ENCODE results near the gene GPRIN1.
"Not testable (repeated sequence)": the region's sequence is repeated elsewhere in the genome, so short reads cannot be mapped to it uniquely, and the experiment has no call there.

Gene GPRIN1

GRCh38 chr5:176564002-176564401, 46.0 kb downstream of the GPRIN1 start:
- DNase-seq, result no peak

DNA sequence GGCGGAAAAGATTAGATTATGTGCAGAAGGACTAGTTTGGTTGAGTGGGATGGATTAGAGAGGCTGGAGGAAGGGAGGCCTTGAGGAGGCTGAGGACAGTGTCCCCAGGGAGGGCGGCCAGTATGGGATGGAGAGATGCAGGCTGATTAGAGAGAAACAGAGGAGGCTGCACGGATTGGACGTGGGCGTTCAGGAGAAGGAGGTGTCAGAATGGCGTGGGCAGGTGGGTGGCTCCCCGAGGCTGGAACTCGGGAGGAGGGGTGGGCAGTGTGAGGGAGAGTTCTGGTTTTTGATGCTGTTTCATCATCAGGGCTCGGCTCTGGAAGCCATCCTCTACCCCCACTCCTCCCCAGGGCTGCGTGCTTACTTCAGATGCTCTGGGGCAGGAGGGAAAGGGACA, 47.8 kb downstream of the GPRIN1 start:
- no peak for DNase-seq

DNA sequence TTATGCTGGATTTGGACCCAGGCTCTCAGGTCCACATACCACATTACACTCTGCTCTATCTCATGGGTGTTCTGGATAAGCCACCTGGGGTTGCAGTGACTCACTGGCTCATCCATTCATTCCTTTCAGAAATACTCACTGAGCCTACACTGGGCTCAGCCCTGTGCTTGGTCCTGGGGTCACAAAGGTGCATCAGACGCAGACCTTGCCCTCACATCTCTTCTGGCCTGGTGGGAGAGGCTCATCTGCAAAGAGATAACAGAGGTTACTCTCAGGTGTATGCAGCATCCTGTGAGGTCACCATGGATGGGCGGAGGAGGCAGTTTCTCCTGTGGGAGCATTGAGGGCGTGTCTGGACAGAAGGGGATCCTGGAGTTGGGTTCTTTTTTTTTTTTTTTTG, 48.7 kb downstream of the GPRIN1 start:
- no peak for DNase-seq

GRCh38 chr5:176560364-176560763, 49.6 kb downstream of the GPRIN1 start:
- DNase-seq, result no peak

GRCh38 chr5:176559683-176560082, 50.3 kb downstream of the GPRIN1 start:
- DNase-seq, result no peak

GRCh38 chr5:176557846-176558245, 52.1 kb downstream of the GPRIN1 start:
- DNase-seq, result no peak

DNA sequence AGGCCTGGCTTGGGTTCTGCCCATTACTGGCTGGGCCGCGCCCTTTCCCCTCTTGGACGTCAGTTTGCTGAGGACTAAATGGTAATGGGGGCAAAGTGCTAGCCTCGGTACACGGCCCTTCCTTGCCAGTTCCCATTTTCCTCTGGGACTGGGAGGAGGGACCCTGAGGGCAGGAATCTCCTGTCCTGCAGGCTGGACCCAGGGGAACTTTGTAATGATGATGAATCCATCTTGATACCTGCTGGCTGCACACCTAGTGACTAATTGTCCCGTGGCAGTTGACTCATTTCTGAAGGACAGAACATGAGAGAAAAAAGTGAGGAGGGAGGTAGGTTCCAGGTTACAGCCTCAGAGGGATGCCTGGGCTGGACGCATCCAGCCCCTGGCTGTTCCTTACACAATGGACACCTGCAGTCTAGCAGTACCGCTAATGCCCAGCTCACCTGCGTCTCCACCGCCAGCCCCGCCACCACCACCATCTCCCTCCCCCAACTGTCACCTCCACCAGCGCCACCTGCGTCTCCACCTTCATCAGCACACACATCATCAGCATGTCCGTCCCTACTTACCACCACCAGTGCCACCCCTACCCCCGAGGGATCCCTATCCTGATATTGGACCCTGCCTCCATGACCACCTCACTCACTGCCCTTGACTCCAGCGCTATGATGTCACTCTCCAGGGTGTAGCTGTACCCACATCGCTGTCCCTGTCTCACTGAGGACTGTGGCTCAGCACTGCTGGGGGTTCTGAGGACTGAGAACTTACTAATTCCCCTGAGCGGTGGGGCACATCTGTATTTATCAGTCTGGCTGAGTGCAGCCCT, 56.5 kb downstream of the GPRIN1 start:
- DNase-seq, result no peak

- DNase-seq, result no peak
Observed at GRCh38 chr5:176552332-176552869, 57.6 kb downstream of the GPRIN1 start.

GRCh38 chr5:176550937-176551336, 59.0 kb downstream of the GPRIN1 start:
- not testable (repeated sequence) for DNase-seq

DNA sequence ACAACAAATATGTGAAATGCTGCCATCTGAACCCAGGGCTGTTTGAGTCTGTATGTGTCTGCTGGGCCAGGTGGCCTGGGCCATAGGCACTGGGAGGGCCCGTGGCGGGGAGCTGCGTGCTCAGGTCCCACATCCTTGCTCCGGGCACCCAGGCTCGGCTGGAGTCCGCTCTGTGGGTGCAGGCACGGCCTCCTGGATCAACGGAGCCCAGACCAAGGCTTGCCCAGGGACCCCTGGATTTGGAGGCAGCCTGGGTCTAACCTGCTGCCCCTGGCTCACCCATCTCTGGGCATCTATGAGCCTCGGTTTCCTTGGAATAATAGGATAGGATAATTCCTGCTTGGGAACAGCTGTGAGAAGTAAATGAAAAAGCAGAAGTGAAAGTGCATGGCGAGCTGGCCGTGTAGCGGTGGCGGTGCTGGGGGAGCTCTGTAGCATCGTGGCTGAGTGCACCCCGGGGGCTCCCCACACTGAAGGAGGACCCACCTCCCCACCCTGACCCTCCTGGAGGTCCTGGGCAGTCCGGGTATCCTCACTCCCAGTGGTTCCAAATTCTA, 59.6 kb downstream of the GPRIN1 start:
- DNase-seq, result no peak

DNA sequence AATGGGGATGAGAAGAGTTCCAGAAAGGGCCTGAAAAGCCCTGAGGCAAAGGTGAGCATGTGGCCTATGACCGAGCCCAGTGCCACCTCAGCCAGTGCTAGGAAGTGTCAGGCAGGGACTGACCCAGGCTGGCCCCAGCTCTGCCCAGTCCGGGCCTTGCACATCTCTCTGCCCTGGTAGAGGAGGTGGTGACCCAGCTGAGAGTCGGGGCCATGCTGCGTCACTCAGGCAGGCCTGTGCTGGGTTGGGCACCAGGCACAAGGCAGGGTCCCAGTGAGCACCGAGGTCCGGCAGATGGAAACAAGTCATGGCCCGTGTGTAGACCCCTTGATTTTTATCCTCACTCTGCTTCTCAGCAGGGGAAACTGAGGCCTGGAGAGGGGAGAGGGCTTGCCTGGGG, 60.1 kb downstream of the GPRIN1 start:
- no peak for DNase-seq

DNA sequence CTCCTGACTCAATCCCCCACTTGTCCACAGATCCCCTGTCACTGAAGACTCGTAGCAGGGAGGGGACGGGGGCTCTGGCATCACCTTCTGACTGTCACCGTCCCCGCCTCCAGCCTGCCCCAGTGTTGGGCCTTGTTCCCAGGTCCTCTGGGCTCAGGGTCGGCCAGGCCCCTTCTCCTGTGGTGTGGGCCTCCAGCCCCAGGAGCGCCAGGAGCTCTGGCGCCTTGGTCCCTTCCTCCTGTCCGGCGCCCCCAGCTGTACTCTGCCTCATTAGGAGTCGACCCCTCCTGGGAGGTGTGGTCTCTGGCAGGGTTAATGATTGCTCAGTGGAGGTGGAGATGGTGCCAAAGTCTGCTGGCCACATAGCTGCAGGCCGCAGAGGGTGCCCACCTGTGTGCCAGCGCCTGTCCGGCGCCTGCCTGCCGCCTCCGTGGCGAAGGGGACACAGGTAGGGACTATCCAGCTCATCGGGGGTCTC, 61.0 kb downstream of the GPRIN1 start, which contains the start of gene CDHR2:
CDHR2 (plus strand) TSS at position 376 of the 478 bp plus-strand sequence. CDS start 16,011 bp downstream, outside the sequence.
- DNase-seq, result no peak

GRCh38 chr5:176547802-176548201, 62.2 kb downstream of the GPRIN1 start:
- no peak for DNase-seq
